ENCODE data around the gene HDAC4. TPM values are rescaled to one million over a fixed set of nuclear protein-coding genes. Genes with fewer than 3 reads are reported as not detected.
A peak's percentile ranks its signal among the peaks of the same experiment; 100 is the strongest.

HDAC4 gene
- total and polyA plus RNA-seq, 9 of the 15 experiments (the other 6 are each of a cell fraction or from before 2014, with no cell fraction given) = 0.11 to 20.2 (median 4.0) TPM

DNA sequence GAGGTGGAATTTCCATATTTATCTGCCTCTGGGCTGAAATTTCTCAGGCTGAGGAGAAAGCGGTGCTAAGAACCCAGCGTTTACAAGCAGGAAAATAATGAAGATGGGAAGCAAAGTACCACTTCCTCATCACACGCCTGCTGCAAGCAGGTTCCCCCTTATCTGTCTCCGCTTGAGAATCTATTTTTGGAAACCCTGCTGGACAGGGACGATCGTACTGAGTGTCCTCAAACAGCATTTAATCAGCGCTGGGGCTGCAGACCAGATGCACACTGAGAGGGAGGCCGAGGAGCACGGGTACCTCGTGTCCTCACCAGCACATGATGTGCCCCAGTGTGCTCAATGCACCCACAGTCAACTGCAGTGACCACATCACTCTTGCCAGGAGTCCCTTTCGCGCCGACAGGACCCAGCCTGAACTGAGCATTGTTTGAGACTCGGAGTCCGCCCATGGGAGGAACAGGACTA, 160.4 kb downstream of the HDAC4 start (continued):
- TF ChIP-seq SP2 (IDR thresholded peaks at IDR 0.05; ENCODE audit: extremely low read depth, low read depth, low read length, poor library complexity, severe bottlenecking) = no peak
- TF ChIP-seq ZNF696 (CRISPR knock-in tag; conservative IDR thresholded peaks at IDR 0.05) = no peak
- TF ChIP-seq LCOR (CRISPR knock-in tag; IDR thresholded peaks at IDR 0.05) = peak; percentile 92
- TF ChIP-seq ZNF408 (CRISPR knock-in tag; IDR thresholded peaks at IDR 0.05; ENCODE audit: low read depth) = no peak
- TF ChIP-seq, protein P1, sequence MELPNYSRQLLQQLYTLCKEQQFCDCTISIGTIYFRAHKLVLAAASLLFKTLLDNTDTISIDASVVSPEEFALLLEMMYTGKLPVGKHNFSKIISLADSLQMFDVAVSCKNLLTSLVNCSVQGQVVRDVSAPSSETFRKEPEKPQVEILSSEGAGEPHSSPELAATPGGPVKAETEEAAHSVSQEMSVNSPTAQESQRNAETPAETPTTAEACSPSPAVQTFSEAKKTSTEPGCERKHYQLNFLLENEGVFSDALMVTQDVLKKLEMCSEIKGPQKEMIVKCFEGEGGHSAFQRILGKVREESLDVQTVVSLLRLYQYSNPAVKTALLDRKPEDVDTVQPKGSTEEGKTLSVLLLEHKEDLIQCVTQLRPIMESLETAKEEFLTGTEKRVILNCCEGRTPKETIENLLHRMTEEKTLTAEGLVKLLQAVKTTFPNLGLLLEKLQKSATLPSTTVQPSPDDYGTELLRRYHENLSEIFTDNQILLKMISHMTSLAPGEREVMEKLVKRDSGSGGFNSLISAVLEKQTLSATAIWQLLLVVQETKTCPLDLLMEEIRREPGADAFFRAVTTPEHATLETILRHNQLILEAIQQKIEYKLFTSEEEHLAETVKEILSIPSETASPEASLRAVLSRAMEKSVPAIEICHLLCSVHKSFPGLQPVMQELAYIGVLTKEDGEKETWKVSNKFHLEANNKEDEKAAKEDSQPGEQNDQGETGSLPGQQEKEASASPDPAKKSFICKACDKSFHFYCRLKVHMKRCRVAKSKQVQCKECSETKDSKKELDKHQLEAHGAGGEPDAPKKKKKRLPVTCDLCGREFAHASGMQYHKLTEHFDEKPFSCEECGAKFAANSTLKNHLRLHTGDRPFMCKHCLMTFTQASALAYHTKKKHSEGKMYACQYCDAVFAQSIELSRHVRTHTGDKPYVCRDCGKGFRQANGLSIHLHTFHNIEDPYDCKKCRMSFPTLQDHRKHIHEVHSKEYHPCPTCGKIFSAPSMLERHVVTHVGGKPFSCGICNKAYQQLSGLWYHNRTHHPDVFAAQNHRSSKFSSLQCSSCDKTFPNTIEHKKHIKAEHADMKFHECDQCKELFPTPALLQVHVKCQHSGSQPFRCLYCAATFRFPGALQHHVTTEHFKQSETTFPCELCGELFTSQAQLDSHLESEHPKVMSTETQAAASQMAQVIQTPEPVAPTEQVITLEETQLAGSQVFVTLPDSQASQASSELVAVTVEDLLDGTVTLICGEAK (IDR thresholded peaks at IDR 0.05) = no peak
- TF ChIP-seq, protein P1 (CRISPR knock-in tag; IDR thresholded peaks at IDR 0.05) = no peak
- TF ChIP-seq RBM17 (IDR thresholded peaks at IDR 0.05; ENCODE audit: borderline replicate concordance, low read depth, low read length) = no peak
- no peak for TF ChIP-seq PHF21A (IDR thresholded peaks at IDR 0.05; ENCODE audit: borderline replicate concordance, low read depth)
- no peak for TF ChIP-seq SMC3 (conservative IDR thresholded peaks at IDR 0.05; ENCODE audit: insufficient read depth, low read depth, low read length)
- TF ChIP-seq ZBTB8A (IDR thresholded peaks at IDR 0.05; ENCODE audit: partially characterized antibody) = no peak
- 0 out of 2 replicates have a peak, but pooled peaks have one; percentile 13 for TF ChIP-seq BCOR (IDR thresholded peaks at IDR 0.05)
- TF ChIP-seq, protein P2, sequence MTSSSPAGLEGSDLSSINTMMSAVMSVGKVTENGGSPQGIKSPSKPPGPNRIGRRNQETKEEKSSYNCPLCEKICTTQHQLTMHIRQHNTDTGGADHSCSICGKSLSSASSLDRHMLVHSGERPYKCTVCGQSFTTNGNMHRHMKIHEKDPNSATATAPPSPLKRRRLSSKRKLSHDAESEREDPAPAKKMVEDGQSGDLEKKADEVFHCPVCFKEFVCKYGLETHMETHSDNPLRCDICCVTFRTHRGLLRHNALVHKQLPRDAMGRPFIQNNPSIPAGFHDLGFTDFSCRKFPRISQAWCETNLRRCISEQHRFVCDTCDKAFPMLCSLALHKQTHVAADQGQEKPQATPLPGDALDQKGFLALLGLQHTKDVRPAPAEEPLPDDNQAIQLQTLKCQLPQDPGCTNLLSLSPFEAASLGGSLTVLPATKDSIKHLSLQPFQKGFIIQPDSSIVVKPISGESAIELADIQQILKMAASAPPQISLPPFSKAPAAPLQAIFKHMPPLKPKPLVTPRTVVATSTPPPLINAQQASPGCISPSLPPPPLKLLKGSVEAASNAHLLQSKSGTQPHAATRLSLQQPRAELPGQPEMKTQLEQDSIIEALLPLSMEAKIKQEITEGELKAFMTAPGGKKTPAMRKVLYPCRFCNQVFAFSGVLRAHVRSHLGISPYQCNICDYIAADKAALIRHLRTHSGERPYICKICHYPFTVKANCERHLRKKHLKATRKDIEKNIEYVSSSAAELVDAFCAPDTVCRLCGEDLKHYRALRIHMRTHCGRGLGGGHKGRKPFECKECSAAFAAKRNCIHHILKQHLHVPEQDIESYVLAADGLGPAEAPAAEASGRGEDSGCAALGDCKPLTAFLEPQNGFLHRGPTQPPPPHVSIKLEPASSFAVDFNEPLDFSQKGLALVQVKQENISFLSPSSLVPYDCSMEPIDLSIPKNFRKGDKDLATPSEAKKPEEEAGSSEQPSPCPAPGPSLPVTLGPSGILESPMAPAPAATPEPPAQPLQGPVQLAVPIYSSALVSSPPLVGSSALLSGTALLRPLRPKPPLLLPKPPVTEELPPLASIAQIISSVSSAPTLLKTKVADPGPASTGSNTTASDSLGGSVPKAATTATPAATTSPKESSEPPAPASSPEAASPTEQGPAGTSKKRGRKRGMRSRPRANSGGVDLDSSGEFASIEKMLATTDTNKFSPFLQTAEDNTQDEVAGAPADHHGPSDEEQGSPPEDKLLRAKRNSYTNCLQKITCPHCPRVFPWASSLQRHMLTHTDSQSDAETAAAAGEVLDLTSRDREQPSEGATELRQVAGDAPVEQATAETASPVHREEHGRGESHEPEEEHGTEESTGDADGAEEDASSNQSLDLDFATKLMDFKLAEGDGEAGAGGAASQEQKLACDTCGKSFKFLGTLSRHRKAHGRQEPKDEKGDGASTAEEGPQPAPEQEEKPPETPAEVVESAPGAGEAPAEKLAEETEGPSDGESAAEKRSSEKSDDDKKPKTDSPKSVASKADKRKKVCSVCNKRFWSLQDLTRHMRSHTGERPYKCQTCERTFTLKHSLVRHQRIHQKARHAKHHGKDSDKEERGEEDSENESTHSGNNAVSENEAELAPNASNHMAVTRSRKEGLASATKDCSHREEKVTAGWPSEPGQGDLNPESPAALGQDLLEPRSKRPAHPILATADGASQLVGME (CRISPR knock-in tag; IDR thresholded peaks at IDR 0.05) = 0 out of 2 replicates have a peak, but pooled peaks have one; percentile 46
- TF ChIP-seq, protein P3, sequence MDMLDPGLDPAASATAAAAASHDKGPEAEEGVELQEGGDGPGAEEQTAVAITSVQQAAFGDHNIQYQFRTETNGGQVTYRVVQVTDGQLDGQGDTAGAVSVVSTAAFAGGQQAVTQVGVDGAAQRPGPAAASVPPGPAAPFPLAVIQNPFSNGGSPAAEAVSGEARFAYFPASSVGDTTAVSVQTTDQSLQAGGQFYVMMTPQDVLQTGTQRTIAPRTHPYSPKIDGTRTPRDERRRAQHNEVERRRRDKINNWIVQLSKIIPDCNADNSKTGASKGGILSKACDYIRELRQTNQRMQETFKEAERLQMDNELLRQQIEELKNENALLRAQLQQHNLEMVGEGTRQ (CRISPR knock-in tag; IDR thresholded peaks at IDR 0.05) = no peak
